ENCODE data around the gene FOXO6. TPM values are rescaled to one million over a fixed set of nuclear protein-coding genes. Genes with fewer than 3 reads are reported as not detected.

FOXO6 gene
- total and polyA plus RNA-seq, 9 of the 15 experiments (the other 6 are each of a cell fraction or from before 2014, with no cell fraction given): 0.04 to 0.31 (median 0.12) TPM; not detected in 5

DNA sequence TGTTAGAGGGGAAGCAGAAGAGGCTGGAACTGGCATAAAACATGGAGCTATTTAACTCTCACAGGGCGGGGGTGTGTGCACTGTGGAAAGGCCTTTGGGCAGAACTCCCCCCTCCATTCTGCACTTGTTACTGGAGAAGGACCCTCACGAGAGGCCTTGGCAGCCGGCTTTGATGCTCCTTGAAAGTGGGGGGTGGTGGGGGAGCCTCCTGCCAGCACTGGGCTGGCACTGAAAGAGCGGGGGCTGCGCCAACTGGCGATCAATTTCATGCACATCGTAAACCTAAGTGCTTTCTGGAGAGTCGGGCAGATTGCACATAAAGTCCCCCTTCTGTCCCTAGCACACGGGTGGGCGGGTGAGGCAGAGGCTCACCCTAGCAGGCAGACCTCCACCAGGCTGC, 28.9 kb downstream of the FOXO6 start:
- Histone ChIP-seq H3K4me2 (ENCODE audit: insufficient read depth, low read length) (no peak overlapping the region), H3K36me3 (ENCODE audit: control insufficient read depth, insufficient read depth, low read length) (no peaks in the 10 kb centered on the region), H3K9me1 (ENCODE audit: control insufficient read depth, insufficient read depth, low read length) (peaks cover 5% of the 10 kb centered on the region), H2AFZ (ENCODE audit: low read depth, low read length) (no peak overlapping the region), H3K4me3 (no peak overlapping the region), H3K79me2 (ENCODE audit: control insufficient read depth, insufficient read depth, low read length) (no peaks in the 10 kb centered on the region), H3K9ac (ENCODE audit: insufficient read depth in 1 of 2, low read depth in 2 of 2, low read length in 2 of 2) (no peak overlapping the region), H3K27me3 (ENCODE audit: control insufficient read depth in 2 of 2, insufficient read depth in 2 of 2, low read length in 2 of 2) (peaks cover 5 to 48% of the 10 kb centered on the region in 2 experiments; a peak in 4 of 5 replicates), H3K4me1 (replicated peaks in 1 of 2; ENCODE audit: control insufficient read depth in 2 of 2, insufficient read depth in 2 of 2, low read length in 2 of 2) (peaks cover 0 to 6% of the 10 kb centered on the region in 2 experiments; a peak in 1 of 5 replicates), H4K20me1 (replicated peaks; ENCODE audit: control insufficient read depth, insufficient read depth, low read length) (peaks cover 11% of the 10 kb centered on the region), H3K9me3 (replicated peaks; ENCODE audit: control insufficient read depth, insufficient read depth, low read depth, low read length) (no peaks in the 10 kb centered on the region), H3K27ac (ENCODE audit: extremely low read depth, low read depth, low read length) (no peak overlapping the region)
- in situ Hi-C loops (cut with MboI) (no loop called here), intact Hi-C loops (cut with micrococcal nuclease) (no loop called here)
- no peak for FAIRE-seq
- TF ChIP-seq, protein P1, sequence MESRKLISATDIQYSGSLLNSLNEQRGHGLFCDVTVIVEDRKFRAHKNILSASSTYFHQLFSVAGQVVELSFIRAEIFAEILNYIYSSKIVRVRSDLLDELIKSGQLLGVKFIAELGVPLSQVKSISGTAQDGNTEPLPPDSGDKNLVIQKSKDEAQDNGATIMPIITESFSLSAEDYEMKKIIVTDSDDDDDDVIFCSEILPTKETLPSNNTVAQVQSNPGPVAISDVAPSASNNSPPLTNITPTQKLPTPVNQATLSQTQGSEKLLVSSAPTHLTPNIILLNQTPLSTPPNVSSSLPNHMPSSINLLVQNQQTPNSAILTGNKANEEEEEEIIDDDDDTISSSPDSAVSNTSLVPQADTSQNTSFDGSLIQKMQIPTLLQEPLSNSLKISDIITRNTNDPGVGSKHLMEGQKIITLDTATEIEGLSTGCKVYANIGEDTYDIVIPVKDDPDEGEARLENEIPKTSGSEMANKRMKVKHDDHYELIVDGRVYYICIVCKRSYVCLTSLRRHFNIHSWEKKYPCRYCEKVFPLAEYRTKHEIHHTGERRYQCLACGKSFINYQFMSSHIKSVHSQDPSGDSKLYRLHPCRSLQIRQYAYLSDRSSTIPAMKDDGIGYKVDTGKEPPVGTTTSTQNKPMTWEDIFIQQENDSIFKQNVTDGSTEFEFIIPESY (CRISPR knock-in tag; IDR thresholded peaks at IDR 0.05): no peak
- TF ChIP-seq FOSL1 (tag; conservative IDR thresholded peaks at IDR 0.05) (no peak), SMARCB1 (IDR thresholded peaks at IDR 0.05; ENCODE audit: insufficient read length, low read depth) (no peak), CBFB (CRISPR knock-in tag; IDR thresholded peaks at IDR 0.05) (no peak), HNRNPL (IDR thresholded peaks at IDR 0.05; ENCODE audit: low read depth, low read length) (no peak), DPF2 (IDR thresholded peaks at IDR 0.05) (no peak), ATF7 (IDR thresholded peaks at IDR 0.05) (no peak), THRAP3 (IDR thresholded peaks at IDR 0.05; ENCODE audit: borderline replicate concordance) (no peak), PTTG1 (tag; IDR thresholded peaks at IDR 0.05; ENCODE audit: low read depth) (no peak), ZNF408 (CRISPR knock-in tag; IDR thresholded peaks at IDR 0.05; ENCODE audit: low read depth) (no peak)
- TF ChIP-seq, protein P2, sequence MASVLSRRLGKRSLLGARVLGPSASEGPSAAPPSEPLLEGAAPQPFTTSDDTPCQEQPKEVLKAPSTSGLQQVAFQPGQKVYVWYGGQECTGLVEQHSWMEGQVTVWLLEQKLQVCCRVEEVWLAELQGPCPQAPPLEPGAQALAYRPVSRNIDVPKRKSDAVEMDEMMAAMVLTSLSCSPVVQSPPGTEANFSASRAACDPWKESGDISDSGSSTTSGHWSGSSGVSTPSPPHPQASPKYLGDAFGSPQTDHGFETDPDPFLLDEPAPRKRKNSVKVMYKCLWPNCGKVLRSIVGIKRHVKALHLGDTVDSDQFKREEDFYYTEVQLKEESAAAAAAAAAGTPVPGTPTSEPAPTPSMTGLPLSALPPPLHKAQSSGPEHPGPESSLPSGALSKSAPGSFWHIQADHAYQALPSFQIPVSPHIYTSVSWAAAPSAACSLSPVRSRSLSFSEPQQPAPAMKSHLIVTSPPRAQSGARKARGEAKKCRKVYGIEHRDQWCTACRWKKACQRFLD (CRISPR knock-in tag; IDR thresholded peaks at IDR 0.05): no peak
- TF ChIP-seq, protein P3, sequence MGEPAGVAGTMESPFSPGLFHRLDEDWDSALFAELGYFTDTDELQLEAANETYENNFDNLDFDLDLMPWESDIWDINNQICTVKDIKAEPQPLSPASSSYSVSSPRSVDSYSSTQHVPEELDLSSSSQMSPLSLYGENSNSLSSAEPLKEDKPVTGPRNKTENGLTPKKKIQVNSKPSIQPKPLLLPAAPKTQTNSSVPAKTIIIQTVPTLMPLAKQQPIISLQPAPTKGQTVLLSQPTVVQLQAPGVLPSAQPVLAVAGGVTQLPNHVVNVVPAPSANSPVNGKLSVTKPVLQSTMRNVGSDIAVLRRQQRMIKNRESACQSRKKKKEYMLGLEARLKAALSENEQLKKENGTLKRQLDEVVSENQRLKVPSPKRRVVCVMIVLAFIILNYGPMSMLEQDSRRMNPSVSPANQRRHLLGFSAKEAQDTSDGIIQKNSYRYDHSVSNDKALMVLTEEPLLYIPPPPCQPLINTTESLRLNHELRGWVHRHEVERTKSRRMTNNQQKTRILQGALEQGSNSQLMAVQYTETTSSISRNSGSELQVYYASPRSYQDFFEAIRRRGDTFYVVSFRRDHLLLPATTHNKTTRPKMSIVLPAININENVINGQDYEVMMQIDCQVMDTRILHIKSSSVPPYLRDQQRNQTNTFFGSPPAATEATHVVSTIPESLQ (CRISPR knock-in tag; IDR thresholded peaks at IDR 0.05): no peak
- TF ChIP-seq, protein P4, sequence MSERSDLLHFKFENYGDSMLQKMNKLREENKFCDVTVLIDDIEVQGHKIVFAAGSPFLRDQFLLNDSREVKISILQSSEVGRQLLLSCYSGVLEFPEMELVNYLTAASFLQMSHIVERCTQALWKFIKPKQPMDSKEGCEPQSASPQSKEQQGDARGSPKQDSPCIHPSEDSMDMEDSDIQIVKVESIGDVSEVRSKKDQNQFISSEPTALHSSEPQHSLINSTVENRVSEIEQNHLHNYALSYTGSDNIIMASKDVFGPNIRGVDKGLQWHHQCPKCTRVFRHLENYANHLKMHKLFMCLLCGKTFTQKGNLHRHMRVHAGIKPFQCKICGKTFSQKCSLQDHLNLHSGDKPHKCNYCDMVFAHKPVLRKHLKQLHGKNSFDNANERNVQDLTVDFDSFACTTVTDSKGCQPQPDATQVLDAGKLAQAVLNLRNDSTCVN (CRISPR knock-in tag; IDR thresholded peaks at IDR 0.05): no peak
- CTCF ChIA-PET (ENCODE audit: low intra/inter-chr PET ratio): no interaction called here
- POLR2A ChIA-PET: interaction anchor here (0.6 to 1.4 kb wide), 2 partner anchors 9 to 687 kb away, joined by 3 read pairs; no protein-coding TSS in a partner anchor
- BruUV-seq (replicated peaks): no TSS peak
- no peak for ATAC-seq
- no peak for DNase-seq (ENCODE audit: extremely low read depth in 1 of 4, low spot score in 3 of 4)
- WGBS (ENCODE audit: insufficient coverage, low coverage, missing lambda C conversion rate): 0% methylated on average over 8 of the region's 10 CpGs

Data from K562 (cell line).